Endothelial cell of umbilical vein (primary cell): ENCODE results near the gene RPS6KA6. TPM values are rescaled to one million over a fixed set of nuclear protein-coding genes. Genes with fewer than 3 reads are reported as not detected.

Experiments
- Bru-seq: library from RNA; stranded (reverse); fragments of 400-500 nt; gene quantifications from one replicate; lab custom pipeline; 2021; lab: Mats Ljungman, UMichigan
- BruChase-seq, 2 experiments: library from RNA; stranded (reverse); fragments of 400-500 nt; gene quantifications; one replicate each; lab custom pipeline; 2021; lab: Mats Ljungman, UMichigan
- BruUV-seq: library from RNA; stranded (reverse); fragments of 400-500 nt; replicated peaks from 2 replicates; lab custom pipeline; 2021; lab: Mats Ljungman, UMichigan
- CTCF ChIA-PET: fragments of 300-600, 350-600 bp; sonication (Branson Sonifier 250); formaldehyde crosslinking; loops from one replicate; lab custom pipeline; 2021; ENCODE audit warnings: antibody characterized with exemption, inconsistent platforms; lab: Charles Lee
- POLR2A ChIA-PET: fragments of 300-600, 350-600 bp; sonication (Branson Sonifier 250); formaldehyde crosslinking; loops from one replicate; lab custom pipeline; 2021; ENCODE audit warnings: antibody characterized with exemption, inconsistent platforms; lab: Charles Lee
- DNase-seq: peaks from one replicate; pipeline ENCODE4 v3.0.0-alpha.2; 2011; ENCODE audit warnings: low read depth, low spot score
- FAIRE-seq: peaks from 2 replicates; lab custom pipeline; 2011; peaks lifted over from hg19 to GRCh38; lab: Jason Lieb, UNC
- H2AFZ ChIP-seq: 2 replicates; pipeline ENCODE4 v1.6.0; 2012; ENCODE audit warnings: low read depth, low read length, control low read depth, inconsistent platforms
- H3K27ac ChIP-seq: 2 replicates; pipeline ENCODE4 v1.5.1; 2011; ENCODE audit warnings: low read depth, mild to moderate bottlenecking, control low read depth, low read length, moderate library complexity; ENCODE audit not compliant: insufficient read depth
- H3K27me3 ChIP-seq, 2 experiments: 2 replicates each; pipeline versions ENCODE4 v1.6.0 to v1.6.1; 2011; ENCODE audit warnings: low read length in 2 of 2, mixed read lengths in 1 of 2; ENCODE audit not compliant: control insufficient read depth in 2 of 2, insufficient read depth in 2 of 2
- H3K36me3 ChIP-seq, 2 experiments: 2 replicates in 1 of 2; 3 replicates in 1 of 2; pipeline ENCODE4 v1.5.1; 2011; ENCODE audit warnings: low read length in 2 of 2, mild to moderate bottlenecking in 1 of 2, moderate library complexity in 1 of 2; ENCODE audit not compliant: control insufficient read depth in 2 of 2, insufficient read depth in 2 of 2; ENCODE audit errors: extremely low read depth in 1 of 2
- H3K4me1 ChIP-seq: 3 replicates; pipeline ENCODE4 v1.5.1; 2011; ENCODE audit warnings: mild to moderate bottlenecking, low read length; ENCODE audit not compliant: control insufficient read depth, insufficient read depth; ENCODE audit errors: extremely low read depth
- H3K4me2 ChIP-seq: 2 replicates; pipeline ENCODE4 v1.6.1; 2011; ENCODE audit warnings: low read length, control low read depth, mixed read lengths; ENCODE audit not compliant: insufficient read depth
- H3K4me3 ChIP-seq, 3 experiments: fragments of 200-600 bp in 1 of 3; sonication (generic), shearing (Covaris generic) in 1 of 3; replicated peaks in 1 of 3; 2 replicates each; pipeline ENCODE4 v1.5.1; 2011 to 2016; ENCODE audit warnings: control low read depth in 3 of 3, low read length in 3 of 3, mild to moderate bottlenecking in 2 of 3, inconsistent platforms in 1 of 3, low read depth in 1 of 3, moderate library complexity in 1 of 3; ENCODE audit not compliant: insufficient read depth in 1 of 3
- H3K79me2 ChIP-seq: 2 replicates; pipeline ENCODE4 v1.6.0; 2012; ENCODE audit warnings: low read length, inconsistent platforms; ENCODE audit not compliant: control insufficient read depth, insufficient read depth
- H3K9ac ChIP-seq: replicated peaks from 2 replicates; pipeline ENCODE3; 2011; ENCODE audit warnings: low read length, control low read depth; ENCODE audit not compliant: insufficient read depth; ENCODE audit errors: extremely low read depth
- H3K9me1 ChIP-seq: replicated peaks from 3 replicates; pipeline ENCODE4 v1.6.0; 2011; ENCODE audit warnings: mild to moderate bottlenecking, low read length; ENCODE audit not compliant: control insufficient read depth, insufficient read depth; ENCODE audit errors: extremely low read depth
- H3K9me3 ChIP-seq: replicated peaks from 2 replicates; pipeline ENCODE4 v1.5.1; 2012; ENCODE audit warnings: low read length, inconsistent platforms; ENCODE audit not compliant: control insufficient read depth, insufficient read depth
- H4K20me1 ChIP-seq: replicated peaks from 2 replicates; pipeline ENCODE3; 2011; ENCODE audit warnings: mild to moderate bottlenecking, low read length; ENCODE audit not compliant: control insufficient read depth, insufficient read depth; ENCODE audit errors: extremely low read depth
- EZH2 ChIP-seq: IDR thresholded peaks from 2 replicates; pipeline ENCODE4 v1.6.1; 2012; ENCODE audit warnings: borderline replicate concordance, low read depth, mild to moderate bottlenecking, moderate library complexity, low read length, inconsistent platforms; ENCODE audit not compliant: severe bottlenecking
- FOS ChIP-seq: IDR thresholded peaks from 2 replicates; pipeline ENCODE4 v1.6.1; 2011; ENCODE audit warnings: mild to moderate bottlenecking, low read length, moderate library complexity, borderline replicate concordance; ENCODE audit not compliant: insufficient read depth
- GATA2 ChIP-seq: IDR thresholded peaks from 2 replicates; pipeline ENCODE4 v1.7.0; 2011; ENCODE audit warnings: low read depth, mild to moderate bottlenecking, moderate library complexity, mixed read lengths, low read length; ENCODE audit not compliant: insufficient read length, insufficient read depth
- JUN ChIP-seq: IDR thresholded peaks from 2 replicates; pipeline ENCODE4 v1.6.1; 2011; ENCODE audit warnings: borderline replicate concordance, low read depth; ENCODE audit not compliant: insufficient read length, insufficient read depth
- MYC ChIP-seq: IDR thresholded peaks from one replicate; pipeline ENCODE4 v1.6.1; 2011; ENCODE audit warnings: mild to moderate bottlenecking, low read depth, low read length
- POLR2A ChIP-seq: IDR thresholded peaks from 2 replicates; pipeline ENCODE4 v1.6.1; 2012; ENCODE audit warnings: low read depth, mild to moderate bottlenecking, control low read depth, low read length
- POLR2AphosphoS5 ChIP-seq: IDR thresholded peaks from 2 replicates; pipeline ENCODE4 v1.6.1; 2012; ENCODE audit warnings: low read depth, mild to moderate bottlenecking, control low read depth, low read length, moderate library complexity; ENCODE audit not compliant: insufficient read depth
- dilution Hi-C: fragments of 300-500 bp; cut with MboI; formaldehyde crosslinking; loops from one replicate; pipeline ENCODE4 v1.15.0; 2019; ENCODE audit warnings: low sequenced_read_pairs; ENCODE audit not compliant: extremely low pct_ligation_motif_present
- intact Hi-C: fragments of 100-400 bp; cut with micrococcal nuclease; formaldehyde crosslinking; loops from one replicate; pipeline ENCODE4 v1.10.0; 2022
- long read RNA-seq: library from polyadenylated mRNA; stranded (forward); transcript quantifications from one replicate; pipeline ENCODE4 v2.0.0, GENCODE V29; 2021
- polyA minus RNA-seq, 3 experiments: library from RNA; depleted of rRNA, polyadenylated mRNA; stranded (reverse); fragments of >200 nt; gene quantifications; 1 replicate in 1 of 3; 2 replicates in 2 of 3; pipeline ENCODE4 v1.2.3, GENCODE V29; 2011
- polyA plus RNA-seq, 4 experiments: library from polyadenylated mRNA; depleted of rRNA in 3 of 4; stranded (reverse) in 3 of 4; unstranded in 1 of 4; fragments of >200 nt; gene quantifications; 2 replicates each; pipeline versions ENCODE4 v1.2.1 to v1.2.3, GENCODE V29; 2011 to 2012; ENCODE audit warnings: missing spikeins in 1 of 4
- total RNA-seq: library from RNA; stranded (reverse); gene quantifications from 2 replicates; pipeline ENCODE4 v1.2.3, GENCODE V29; 2021
- TF ChIP-seq, protein P1 (sequence below), 2 donors: IDR thresholded peaks; 1 replicate in 1 of 2; 2 replicates in 1 of 2; pipeline ENCODE4 v1.5.1; 2011; ENCODE audit warnings: low read length in 2 of 2, mild to moderate bottlenecking in 2 of 2, moderate library complexity in 2 of 2, control low read depth in 1 of 2, inconsistent platforms in 1 of 2, low read depth in 1 of 2; ENCODE audit not compliant: insufficient read depth in 1 of 2; ENCODE audit errors: extremely low read depth in 1 of 2
- TF ChIP-seq, protein P2 (sequence below): IDR thresholded peaks from 2 replicates; pipeline ENCODE4 v1.6.1; 2011; ENCODE audit not compliant: insufficient read depth, insufficient read length

RPS6KA6 gene
- 0.69 and 0.83 TPM in 2 replicates for total RNA-seq
- 0.22 and 0.23 TPM in 2 replicates for polyA plus RNA-seq
- polyA plus RNA-seq (2011; cell fraction: cytosol; rRNA removed), result 0.14 and 0.21 TPM in 2 replicates
- 1.3 and 1.4 TPM in 2 replicates for polyA plus RNA-seq (2011; cell fraction: nucleus; rRNA removed)
- polyA plus RNA-seq (2012), result 1.5 and 1.9 TPM in 2 replicates
- 0.17 TPM in 2 replicates for polyA minus RNA-seq
- polyA minus RNA-seq (2011; cell fraction: cytosol; rRNA and poly(A)+ RNA removed), result not detected
- polyA minus RNA-seq (2011; cell fraction: nucleus; rRNA and poly(A)+ RNA removed), result 0.63 and 0.96 TPM in 2 replicates
- percentile 29 among the genes with signal in this experiment for Bru-seq, nascent RNA
- percentile 33 among the genes with signal in this experiment for BruChase-seq, experiment 1, labeled RNA remaining after a 6-hour chase
- percentile 41 among the genes with signal in this experiment for BruChase-seq, experiment 2, labeled RNA remaining after a 2-hour chase
- long read RNA-seq, partial matches to known transcripts, result 0 of 1 reads
- long read RNA-seq, other reads (novel, unspliced or antisense), result 0 of 1 reads

DNA sequence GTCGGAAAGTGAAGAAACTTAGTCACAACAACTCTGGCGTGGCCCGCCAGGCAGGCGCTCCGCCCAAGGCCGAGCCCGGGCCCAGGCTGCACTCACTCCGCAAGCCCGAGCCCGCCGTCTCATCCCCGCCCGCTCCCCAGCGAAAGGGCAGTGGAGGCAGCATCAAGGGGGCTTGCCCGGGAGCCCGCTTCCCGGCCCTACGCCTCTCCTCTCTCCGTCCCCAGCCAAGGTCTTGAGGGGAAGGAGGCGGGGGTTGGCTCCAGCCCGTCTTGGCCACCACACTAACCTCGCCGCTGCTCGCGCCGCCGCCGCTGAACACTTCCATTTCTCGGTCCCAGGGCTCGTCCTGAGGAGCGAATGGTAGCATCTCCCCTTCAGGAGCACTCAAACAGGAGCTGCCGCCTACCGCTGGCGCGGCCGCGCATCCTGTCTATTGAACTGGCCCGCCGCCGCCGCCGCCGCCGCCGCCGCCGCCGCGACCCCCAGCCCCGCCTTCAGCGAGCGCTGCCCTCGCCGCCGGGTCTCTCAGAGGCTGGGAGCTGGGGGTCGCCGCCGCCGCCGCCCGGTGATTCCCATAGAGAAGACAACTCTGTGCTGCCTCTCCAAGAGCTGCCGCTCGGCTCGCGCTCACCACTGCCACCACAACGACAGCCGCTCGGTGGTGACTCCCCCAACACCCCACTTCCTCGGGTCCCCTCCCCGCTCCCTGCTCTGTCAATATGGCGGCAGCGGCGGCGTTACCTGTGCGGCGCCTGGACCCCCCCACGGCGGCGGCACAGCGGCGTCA is at the start of gene RPS6KA6:
TSS of gene RPS6KA6 (minus strand) at position 667 of the 787 bp plus-strand sequence. CDS start at position 367, 300 bp downstream.
- ChIA-PET POLR2A (no interaction called here), CTCF (no interaction called here)
- no peak for TF ChIP-seq POLR2A
- no peak for TF ChIP-seq EZH2
- TF ChIP-seq GATA2, result no peak
- TF ChIP-seq FOS, result no peak
- no peak for TF ChIP-seq JUN
- no peak for TF ChIP-seq MYC
- no peak for TF ChIP-seq POLR2AphosphoS5
- TF ChIP-seq, protein P1, sequence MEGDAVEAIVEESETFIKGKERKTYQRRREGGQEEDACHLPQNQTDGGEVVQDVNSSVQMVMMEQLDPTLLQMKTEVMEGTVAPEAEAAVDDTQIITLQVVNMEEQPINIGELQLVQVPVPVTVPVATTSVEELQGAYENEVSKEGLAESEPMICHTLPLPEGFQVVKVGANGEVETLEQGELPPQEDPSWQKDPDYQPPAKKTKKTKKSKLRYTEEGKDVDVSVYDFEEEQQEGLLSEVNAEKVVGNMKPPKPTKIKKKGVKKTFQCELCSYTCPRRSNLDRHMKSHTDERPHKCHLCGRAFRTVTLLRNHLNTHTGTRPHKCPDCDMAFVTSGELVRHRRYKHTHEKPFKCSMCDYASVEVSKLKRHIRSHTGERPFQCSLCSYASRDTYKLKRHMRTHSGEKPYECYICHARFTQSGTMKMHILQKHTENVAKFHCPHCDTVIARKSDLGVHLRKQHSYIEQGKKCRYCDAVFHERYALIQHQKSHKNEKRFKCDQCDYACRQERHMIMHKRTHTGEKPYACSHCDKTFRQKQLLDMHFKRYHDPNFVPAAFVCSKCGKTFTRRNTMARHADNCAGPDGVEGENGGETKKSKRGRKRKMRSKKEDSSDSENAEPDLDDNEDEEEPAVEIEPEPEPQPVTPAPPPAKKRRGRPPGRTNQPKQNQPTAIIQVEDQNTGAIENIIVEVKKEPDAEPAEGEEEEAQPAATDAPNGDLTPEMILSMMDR (IDR thresholded peaks at IDR 0.05; ENCODE audit: extremely low read depth in 1 of 2, insufficient read depth in 1 of 2, low read depth in 1 of 2, low read length in 2 of 2), result no peak
- TF ChIP-seq, protein P2, sequence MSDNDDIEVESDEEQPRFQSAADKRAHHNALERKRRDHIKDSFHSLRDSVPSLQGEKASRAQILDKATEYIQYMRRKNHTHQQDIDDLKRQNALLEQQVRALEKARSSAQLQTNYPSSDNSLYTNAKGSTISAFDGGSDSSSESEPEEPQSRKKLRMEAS, result no peak
- peak; percentile 29 for DNase-seq
- BruUV-seq, result no TSS peak
- Histone ChIP-seq H3K27me3 (peaks cover 0 to 2% of the 10 kb centered on the region in 2 experiments), H3K79me2 (no peaks in the 10 kb centered on the region), H3K9me3 (no peaks in the 10 kb centered on the region), H2AFZ (peak within 1 kb of the TSS; percentile 88), H3K9me1 (no peaks in the 10 kb centered on the region), H3K4me3 (peak within 1 kb of the TSS; percentile 31 to 42 (median 36)), H3K4me1 (peaks cover 7% of the 10 kb centered on the region), H3K9ac (peak within 1 kb of the TSS; percentile 23), H3K4me2 (peak within 1 kb of the TSS; percentile 79), H3K36me3 (no peaks in the 10 kb centered on the region), H3K27ac (no peak within 1 kb of the TSS), H4K20me1 (no peaks in the 10 kb centered on the region)
- peak; percentile 38 for FAIRE-seq
- intact Hi-C loops, result no loop called here
- dilution Hi-C loops, result no loop called here
